ENCODE measurements around the gene MTMR1. TPM values are rescaled to one million over a fixed set of nuclear protein-coding genes. Genes with fewer than 3 reads are reported as not detected.

Gene MTMR1
- total RNA-seq, 4 donors from 2014 or later: 17.6 to 28.4 (median 24.6) TPM

GRCh38 chrX:150649096-150649870 lies 43.9 kb upstream of the MTMR1 start:
- Histone ChIP-seq H3K36me3 (no peaks in the 10 kb centered on the region), H3K27me3 (no peaks in the 10 kb centered on the region), H3K4me3 (replicated peaks in 1 of 3) (no peak overlapping the region), H3K9me3 (no peaks in the 10 kb centered on the region), H3K27ac (no peak overlapping the region), H3K4me1 (no peaks in the 10 kb centered on the region)
- 67 to 74% methylated on average over 6 to 8 of the region's 8 CpGs for WGBS, 2 donors
- intact Hi-C loops (cut with DNase I): no loop called here
- DNase-seq: peak; percentile 6 to 25
- TF ChIP-seq CTCF (IDR thresholded peaks at IDR 0.05) (no peak), POLR2A (IDR thresholded peaks at IDR 0.05) (no peak)

GRCh38 chrX:150651906-150652305 lies 41.3 kb upstream of the MTMR1 start:
- intact Hi-C loops (cut with DNase I): no loop called here
- H3K27ac ChIP-seq: no peak overlapping the region
- WGBS, 2 donors: 98 to 100% methylated on average over 2 of the region's 2 CpGs
- no peaks in the 10 kb centered on the region for H3K36me3 ChIP-seq
- H3K27me3 ChIP-seq: no peaks in the 10 kb centered on the region
- H3K9me3 ChIP-seq: no peaks in the 10 kb centered on the region
- H3K4me3 ChIP-seq (replicated peaks in 1 of 3): no peak overlapping the region
- no peak for DNase-seq
- no peaks in the 10 kb centered on the region for H3K4me1 ChIP-seq
- TF ChIP-seq POLR2A (IDR thresholded peaks at IDR 0.05): no peak
- TF ChIP-seq CTCF (IDR thresholded peaks at IDR 0.05): no peak

- H3K27ac ChIP-seq: no peak overlapping the region
- no peaks in the 10 kb centered on the region for H3K9me3 ChIP-seq
- intact Hi-C loops (cut with DNase I): no loop called here
- no peak for TF ChIP-seq CTCF (IDR thresholded peaks at IDR 0.05)
- TF ChIP-seq POLR2A (IDR thresholded peaks at IDR 0.05): no peak
- H3K27me3 ChIP-seq: no peaks in the 10 kb centered on the region
- 87 to 91% methylated on average over 2 of the region's 2 CpGs for WGBS, 2 donors
- peaks cover 0 to 7% of the 10 kb centered on the region in 2 donors for H3K36me3 ChIP-seq
- no peaks in the 10 kb centered on the region for H3K4me1 ChIP-seq
- DNase-seq: no peak
- no peak overlapping the region for H3K4me3 ChIP-seq (replicated peaks in 1 of 3)
Observed at GRCh38 chrX:150655788-150656187, 37.4 kb upstream of the MTMR1 start.

- Histone ChIP-seq H3K4me3 (replicated peaks in 1 of 3) (no peak overlapping the region), H3K27ac (no peak overlapping the region), H3K9me3 (no peaks in the 10 kb centered on the region), H3K36me3 (peaks cover 4 to 8% of the 10 kb centered on the region in 2 donors), H3K27me3 (no peaks in the 10 kb centered on the region), H3K4me1 (peaks cover 0 to 3% of the 10 kb centered on the region in 2 donors)
- no peak for TF ChIP-seq POLR2A (IDR thresholded peaks at IDR 0.05)
- no peak for TF ChIP-seq CTCF (IDR thresholded peaks at IDR 0.05)
- intact Hi-C loops (cut with DNase I): no loop called here
- WGBS, 2 donors: 57 to 69% methylated on average over 2 of the region's 2 CpGs
- no peak for DNase-seq
Observed at GRCh38 chrX:150663073-150663472, 30.1 kb upstream of the MTMR1 start.

GRCh38 chrX:150664290-150664689 lies 28.9 kb upstream of the MTMR1 start:
- H3K9me3 ChIP-seq: no peaks in the 10 kb centered on the region
- H3K4me1 ChIP-seq: peaks cover 0 to 3% of the 10 kb centered on the region in 2 donors
- WGBS, 2 donors: 8 to 31% methylated on average over 2 of the region's 2 CpGs
- H3K36me3 ChIP-seq: peaks cover 4 to 8% of the 10 kb centered on the region in 2 donors
- no peak for TF ChIP-seq CTCF (IDR thresholded peaks at IDR 0.05)
- no peak for TF ChIP-seq POLR2A (IDR thresholded peaks at IDR 0.05)
- H3K4me3 ChIP-seq (replicated peaks in 1 of 3): no peak overlapping the region
- intact Hi-C loops (cut with DNase I): no loop called here
- no peaks in the 10 kb centered on the region for H3K27me3 ChIP-seq
- peak; percentile 88 to 89 for DNase-seq
- H3K27ac ChIP-seq: no peak overlapping the region
